ENCODE data around the gene ZCCHC8. TPM values are rescaled to one million over a fixed set of nuclear protein-coding genes. Genes with fewer than 3 reads are reported as not detected.

ZCCHC8 gene
- total and polyA plus RNA-seq, 2 of the 8 experiments (the other 6 are each of a cell fraction or from before 2014, with no cell fraction given), result 13.8 to 28.9 TPM

DNA sequence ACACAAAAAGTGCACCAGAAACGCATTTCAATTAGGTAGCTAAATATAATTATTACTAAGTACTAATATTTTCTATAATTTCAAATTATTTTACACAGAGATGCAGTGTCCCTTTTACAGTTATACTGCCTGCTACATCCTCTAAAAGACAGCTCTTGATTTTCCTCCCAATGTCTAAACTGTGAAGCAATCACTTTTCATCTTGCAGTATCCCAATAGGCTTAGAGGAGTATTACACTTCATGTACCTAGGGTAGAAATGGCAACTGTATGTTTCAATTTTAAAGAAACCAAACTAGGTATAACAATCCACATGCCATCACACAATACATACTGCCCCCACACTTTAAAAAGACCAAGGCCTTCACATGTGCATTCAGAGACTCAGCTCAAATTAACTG is 18.7 kb upstream of the ZCCHC8 start:
- Histone ChIP-seq H2BK20ac (ENCODE audit: low read length) (no peak overlapping the region), H2AFZ (ENCODE audit: low read length) (no peak overlapping the region), H2BK12ac (ENCODE audit: low read depth, low read length) (no peak overlapping the region), H3K4me3 (ENCODE audit: extremely low read depth in 1 of 4, insufficient read depth in 2 of 4, low read depth in 3 of 4, low read length in 4 of 4) (no peak overlapping the region), H3K27me3 (replicated peaks in 1 of 4; ENCODE audit: control insufficient read depth in 3 of 4, extremely low read depth in 1 of 4, insufficient read depth in 3 of 4, low read length in 3 of 4) (no peaks in the 10 kb centered on the region), H2BK5ac (ENCODE audit: low read depth, low read length) (no peak overlapping the region), H4K91ac (replicated peaks; ENCODE audit: insufficient read length, low read length) (no peak overlapping the region), H3K56ac (replicated peaks; ENCODE audit: insufficient read length, low read depth, low read length) (no peak overlapping the region), H3K36me3 (ENCODE audit: control insufficient read depth in 2 of 4, insufficient read depth in 4 of 4, low read length in 3 of 4) (peaks cover 47 to 97% (median 73%) of the 10 kb centered on the region in 4 experiments), H3K27ac (ENCODE audit: low read depth, low read length) (no peak overlapping the region), H3K4ac (replicated peaks; ENCODE audit: insufficient read length, low read depth, low read length) (no peak overlapping the region), H4K8ac (ENCODE audit: extremely low read depth, insufficient read depth, low read length) (no peak overlapping the region), H3K79me2 (ENCODE audit: control insufficient read depth in 1 of 2, insufficient read depth in 2 of 2, low read length in 2 of 2) (peaks cover 26 to 89% of the 10 kb centered on the region in 2 experiments), H3K9me3 (ENCODE audit: insufficient read depth in 2 of 2, low read depth in 1 of 2, low read length in 1 of 2) (no peaks in the 10 kb centered on the region), H4K5ac (ENCODE audit: insufficient read length, low read depth, low read length) (no peak overlapping the region), H3K4me1 (replicated peaks in 1 of 4; ENCODE audit: control insufficient read depth in 3 of 4, insufficient read depth in 4 of 4, low read length in 3 of 4) (no peaks in the 10 kb centered on the region; a peak in 4 of 7 replicates), H3K23ac (ENCODE audit: insufficient read length) (no peak overlapping the region), H2BK120ac (replicated peaks; ENCODE audit: low read depth, low read length) (no peak overlapping the region), H3K79me1 (ENCODE audit: low read depth, low read length) (no peaks in the 10 kb centered on the region; the same call in 1 of the 2 replicates), H3K18ac (ENCODE audit: extremely low read depth, low read length) (no peak overlapping the region), H3K4me2 (ENCODE audit: insufficient read depth in 1 of 2, low read depth in 2 of 2, low read length in 2 of 2) (no peak overlapping the region), H2AK5ac (ENCODE audit: low read depth, low read length) (no peak overlapping the region), H3K9ac (replicated peaks in 1 of 4; ENCODE audit: extremely low read depth in 1 of 4, low read depth in 3 of 4, low read length in 3 of 4) (no peak overlapping the region), H4K20me1 (replicated peaks in 1 of 2; ENCODE audit: control insufficient read depth in 1 of 2, insufficient read depth in 2 of 2, low read length in 2 of 2) (peaks cover 4 to 18% of the 10 kb centered on the region in 2 experiments), H2BK15ac (ENCODE audit: low read length) (no peak overlapping the region), H3K14ac (ENCODE audit: insufficient read length) (no peak overlapping the region), H3K23me2 (ENCODE audit: low read depth, low read length) (no peaks in the 10 kb centered on the region; the same call in 1 of the 2 replicates)
- no peak for FAIRE-seq
- no peak for DNase-seq (ENCODE audit: low read depth in 1 of 2, low spot score in 2 of 2)
- POLR2A ChIA-PET (ENCODE audit: partially characterized antibody), result interaction anchor here (1.1 to 49.0 kb wide), 4 partner anchors 7 to 76 kb away, joined by 3 to 1221 read pairs (median 612); partner anchors contain the start of genes KNTC1, RSRC2 and ZCCHC8
- CTCF ChIA-PET (ENCODE audit: partially characterized antibody), result interaction anchor here (1.0 to 1.7 kb wide), 4 partner anchors 8 to 50 kb away, joined by 3 to 5 read pairs (median 4); partner anchors contain the start of gene ZCCHC8
- WGBS, 2 experiments (ENCODE audit: extremely low coverage in 1 of 2, insufficient coverage in 1 of 2, insufficient read length in 1 of 2, insufficient replicate concordance in 2 of 2, low coverage in 1 of 2, low lambda C conversion rate in 2 of 2, missing lambda C conversion rate in 1 of 2), result 86% methylated on average over 1 of the region's 1 CpG; no CpG with 5 or more reads in 1 of the 2 experiments

All from H1 (cell line).